DOHH2 (cell line): Measurements from ENCODE around the gene ACTA1.

ENCODE experiments used
- CTCF ChIP-seq: fragments of 200-600 bp; sonication (generic); IDR thresholded peaks from one replicate; pipeline ENCODE4 v1.5.1; 2014; ENCODE audit warnings: antibody characterized with exemption, mild to moderate bottlenecking, low read depth, low read length; ENCODE audit not compliant: poor library complexity, severe bottlenecking
- EZH2phosphoT487 ChIP-seq: fragments of 200-600 bp; sonication (generic); IDR thresholded peaks from 2 replicates; pipeline ENCODE4 v1.6.1; 2017; ENCODE audit warnings: borderline replicate concordance, mild to moderate bottlenecking, antibody characterized with exemption, low read length, moderate library complexity, mixed read lengths

DNA sequence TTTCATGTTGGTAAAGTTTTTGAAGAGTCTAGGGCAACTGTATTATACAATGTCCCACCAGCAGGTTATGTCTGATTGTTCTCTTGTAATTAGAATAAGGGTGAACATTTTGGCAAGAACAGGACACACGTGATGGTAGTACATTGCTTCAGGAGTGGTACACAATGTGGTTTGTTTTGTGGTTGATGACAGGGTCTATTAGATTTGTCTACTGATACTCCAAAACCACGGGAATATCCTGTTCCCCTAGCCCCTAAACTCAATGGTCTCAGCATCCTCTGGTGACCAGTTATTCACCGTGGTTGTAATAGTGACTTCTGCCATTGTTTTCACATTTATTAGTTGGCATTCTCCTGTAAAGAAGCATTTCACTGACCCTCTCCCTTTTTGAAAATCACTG lies 22.1 kb upstream of the ACTA1 start:
- TF ChIP-seq CTCF (no peak), EZH2phosphoT487 (no peak)
